Liver (tissue), 3 donors: ENCODE results near the gene ZNF423.

Experiments used
- ATF3 ChIP-seq: IDR thresholded peaks from 2 replicates; pipeline ENCODE4 v1.6.1; 2016; ENCODE audit warnings: antibody characterized with exemption
- CTCF ChIP-seq: fragments of 150-350 bp; IDR thresholded peaks from 2 replicates; pipeline ENCODE4 v1.5.1; 2017; ENCODE audit warnings: improper control_type of control experiment, low read depth, low read length; ENCODE audit not compliant: missing input control
- GABPA ChIP-seq, 2 donors: IDR thresholded peaks in 1 of 2; conservative IDR thresholded peaks in 1 of 2; 2 replicates each; pipeline ENCODE4 v1.6.1; 2016; ENCODE audit warnings: antibody characterized with exemption in 2 of 2, mild to moderate bottlenecking in 1 of 2, moderate library complexity in 1 of 2
- RAD21 ChIP-seq, 2 donors: IDR thresholded peaks; 2 replicates each; pipeline ENCODE4 v1.6.1; 2016; ENCODE audit warnings: antibody characterized with exemption in 2 of 2, mild to moderate bottlenecking in 2 of 2
- TF ChIP-seq, protein P1 (sequence below): IDR thresholded peaks from 2 replicates; pipeline ENCODE4 v1.6.1; 2016; ENCODE audit warnings: antibody characterized with exemption, mild to moderate bottlenecking
- donor health status: healthy.
- donor health status: healthy.

DNA sequence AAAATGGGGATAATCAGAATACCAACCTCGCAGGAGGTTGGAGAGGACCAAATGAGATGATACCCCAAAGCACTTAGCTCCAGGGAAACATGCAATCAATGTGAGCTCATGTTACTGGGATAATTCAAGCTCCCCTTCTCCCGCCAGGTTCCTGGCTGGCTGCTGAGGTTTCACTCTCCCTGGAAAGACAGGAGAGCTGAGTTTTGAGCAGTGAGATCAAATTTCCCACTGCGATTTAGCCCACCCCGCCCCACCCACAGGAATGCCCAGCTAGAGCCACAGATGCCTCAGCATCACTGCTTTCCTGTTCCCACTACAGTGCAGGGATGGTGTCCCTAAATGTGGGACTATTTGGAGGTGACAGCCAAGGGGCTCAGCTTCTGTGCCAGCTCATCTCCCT, 56.7 kb downstream of the ZNF423 start:
- no peak for TF ChIP-seq CTCF
- no peak for TF ChIP-seq GABPA (IDR thresholded peaks at IDR 0.05 in 1 of 2, conservative IDR thresholded peaks at IDR 0.05 in 1 of 2)
- TF ChIP-seq ATF3, result no peak
- TF ChIP-seq, protein P1, sequence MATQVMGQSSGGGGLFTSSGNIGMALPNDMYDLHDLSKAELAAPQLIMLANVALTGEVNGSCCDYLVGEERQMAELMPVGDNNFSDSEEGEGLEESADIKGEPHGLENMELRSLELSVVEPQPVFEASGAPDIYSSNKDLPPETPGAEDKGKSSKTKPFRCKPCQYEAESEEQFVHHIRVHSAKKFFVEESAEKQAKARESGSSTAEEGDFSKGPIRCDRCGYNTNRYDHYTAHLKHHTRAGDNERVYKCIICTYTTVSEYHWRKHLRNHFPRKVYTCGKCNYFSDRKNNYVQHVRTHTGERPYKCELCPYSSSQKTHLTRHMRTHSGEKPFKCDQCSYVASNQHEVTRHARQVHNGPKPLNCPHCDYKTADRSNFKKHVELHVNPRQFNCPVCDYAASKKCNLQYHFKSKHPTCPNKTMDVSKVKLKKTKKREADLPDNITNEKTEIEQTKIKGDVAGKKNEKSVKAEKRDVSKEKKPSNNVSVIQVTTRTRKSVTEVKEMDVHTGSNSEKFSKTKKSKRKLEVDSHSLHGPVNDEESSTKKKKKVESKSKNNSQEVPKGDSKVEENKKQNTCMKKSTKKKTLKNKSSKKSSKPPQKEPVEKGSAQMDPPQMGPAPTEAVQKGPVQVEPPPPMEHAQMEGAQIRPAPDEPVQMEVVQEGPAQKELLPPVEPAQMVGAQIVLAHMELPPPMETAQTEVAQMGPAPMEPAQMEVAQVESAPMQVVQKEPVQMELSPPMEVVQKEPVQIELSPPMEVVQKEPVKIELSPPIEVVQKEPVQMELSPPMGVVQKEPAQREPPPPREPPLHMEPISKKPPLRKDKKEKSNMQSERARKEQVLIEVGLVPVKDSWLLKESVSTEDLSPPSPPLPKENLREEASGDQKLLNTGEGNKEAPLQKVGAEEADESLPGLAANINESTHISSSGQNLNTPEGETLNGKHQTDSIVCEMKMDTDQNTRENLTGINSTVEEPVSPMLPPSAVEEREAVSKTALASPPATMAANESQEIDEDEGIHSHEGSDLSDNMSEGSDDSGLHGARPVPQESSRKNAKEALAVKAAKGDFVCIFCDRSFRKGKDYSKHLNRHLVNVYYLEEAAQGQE, result no peak
- TF ChIP-seq RAD21 (IDR thresholded peaks at IDR 0.05), result no peak
